GM23338 (cell line): Measurements from ENCODE around the gene ABCF1. TPM values are rescaled to one million over a fixed set of nuclear protein-coding genes. Genes with fewer than 3 reads are reported as not detected.

Experiments
- ATAC-seq: fragments of 200-7000 bp; cut with Tn5 transposase; 3 replicates; pipeline ENCODE4 v1.9.1; 2020
- DNase-seq: peaks from one replicate; pipeline ENCODE4 v3.0.0-alpha.2; 2015; ENCODE audit warnings: low spot score
- H2AFZ ChIP-seq: fragments of 200-600 bp; sonication (generic); 2 replicates; pipeline ENCODE4 v1.8.0; 2016; ENCODE audit warnings: antibody characterized with exemption, mild to moderate bottlenecking, moderate library complexity
- H3F3A ChIP-seq: fragments of 200-600 bp; sonication (generic); replicated peaks from 2 replicates; pipeline ENCODE4 v1.8.0; 2017; ENCODE audit warnings: antibody characterized with exemption, mixed run types, low read depth
- H3K27ac ChIP-seq: fragments of 200-600 bp; sonication (generic); 2 replicates; pipeline ENCODE4 v1.6.1; 2016; ENCODE audit warnings: low read depth
- H3K27me3 ChIP-seq: fragments of 200-600 bp; sonication (generic); 2 replicates; pipeline ENCODE4 v1.8.0; 2016; ENCODE audit warnings: mild to moderate bottlenecking, mixed run types, moderate library complexity; ENCODE audit not compliant: insufficient read depth
- H3K36me3 ChIP-seq: fragments of 200-600 bp; sonication (generic); 2 replicates; pipeline ENCODE4 v1.8.0; 2016; ENCODE audit warnings: mild to moderate bottlenecking; ENCODE audit not compliant: insufficient read depth
- H3K4me1 ChIP-seq: fragments of 200-600 bp; sonication (generic); 2 replicates; pipeline ENCODE4 v1.8.0; 2016; ENCODE audit warnings: mild to moderate bottlenecking, moderate library complexity; ENCODE audit not compliant: insufficient read depth
- H3K4me2 ChIP-seq: fragments of 200-600 bp; sonication (generic); 2 replicates; pipeline ENCODE4 v1.7.1; 2017; ENCODE audit warnings: mixed run types
- H3K4me3 ChIP-seq: fragments of 200-600 bp; sonication (generic); 2 replicates; pipeline ENCODE4 v1.6.1; 2016; ENCODE audit warnings: mixed run types
- H3K79me2 ChIP-seq: fragments of 200-600 bp; sonication (generic); replicated peaks from 2 replicates; pipeline ENCODE4 v1.8.0; 2017; ENCODE audit warnings: mild to moderate bottlenecking; ENCODE audit not compliant: insufficient read depth
- H3K9me2 ChIP-seq: fragments of 200-600 bp; sonication (generic); 2 replicates; pipeline ENCODE4 v1.8.0; 2017; ENCODE audit not compliant: insufficient read depth
- H4K20me1 ChIP-seq: fragments of 200-600 bp; sonication (generic); replicated peaks from 2 replicates; pipeline ENCODE4 v1.8.0; 2017; ENCODE audit warnings: mild to moderate bottlenecking; ENCODE audit not compliant: insufficient read depth
- H3K27ac Mint-ChIP-seq: 2 replicates; pipeline ENCODE4 v1.8.0; 2020; ENCODE audit warnings: inconsistent platforms, mild to moderate bottlenecking, moderate library complexity, mixed read lengths
- H3K27me3 Mint-ChIP-seq: 3 replicates; pipeline ENCODE4 v1.8.0; 2022; ENCODE audit warnings: low read depth, mild to moderate bottlenecking, moderate library complexity, mixed read lengths, inconsistent platforms; ENCODE audit not compliant: insufficient read depth, poor library complexity
- H3K36me3 Mint-ChIP-seq: 3 replicates; pipeline ENCODE4 v1.8.0; 2021; ENCODE audit warnings: low read depth, mild to moderate bottlenecking, inconsistent platforms, moderate library complexity, mixed read lengths
- H3K4me1 Mint-ChIP-seq: 3 replicates; pipeline ENCODE4 v1.8.0; 2020; ENCODE audit warnings: mild to moderate bottlenecking, inconsistent platforms, mixed read lengths
- H3K4me3 Mint-ChIP-seq: 3 replicates; pipeline ENCODE4 v1.8.0; 2021; ENCODE audit warnings: moderate library complexity, mild to moderate bottlenecking, inconsistent platforms, mixed read lengths
- H3K9me3 Mint-ChIP-seq: 3 replicates; pipeline ENCODE4 v1.8.0; 2020; ENCODE audit warnings: moderate library complexity, mild to moderate bottlenecking, inconsistent platforms, mixed read lengths
- CREB1 ChIP-seq: fragments of 250-450 bp; sonication (Bioruptor Pico); IDR thresholded peaks from 2 replicates; pipeline ENCODE4 v1.5.0; 2020; ENCODE audit warnings: low read depth, mild to moderate bottlenecking, moderate library complexity
- CTCF ChIP-seq, 2 experiments: fragments of 200-600 bp in 1 of 2; sonication (generic) in 1 of 2; conservative IDR thresholded peaks; 2 replicates each; pipeline versions ENCODE4 v1.5.1 to v1.6.1; 2016 to 2017; ENCODE audit warnings: antibody characterized with exemption in 2 of 2, low read depth in 2 of 2, mild to moderate bottlenecking in 2 of 2, moderate library complexity in 1 of 2
- ETS1 ChIP-seq: IDR thresholded peaks from 2 replicates; pipeline ENCODE4 v1.6.1; 2016; ENCODE audit warnings: antibody characterized with exemption
- EZH2 ChIP-seq: fragments of 200-600 bp; sonication (generic); IDR thresholded peaks from one replicate; pipeline ENCODE4 v1.8.0; 2017; ENCODE audit warnings: antibody characterized with exemption, mild to moderate bottlenecking, low read depth; ENCODE audit not compliant: unreplicated experiment
- EZH2phosphoT487 ChIP-seq: fragments of 200-600 bp; sonication (generic); IDR thresholded peaks from one replicate; pipeline ENCODE4 v1.8.1; 2018; ENCODE audit warnings: antibody characterized with exemption; ENCODE audit not compliant: unreplicated experiment
- JUNB ChIP-seq: IDR thresholded peaks from one replicate; pipeline ENCODE4 v1.6.1; 2016; ENCODE audit warnings: antibody characterized with exemption; ENCODE audit not compliant: unreplicated experiment
- NANOG ChIP-seq: IDR thresholded peaks from 2 replicates; pipeline ENCODE4 v1.6.1; 2016; ENCODE audit warnings: antibody characterized with exemption, borderline replicate concordance
- POLR2AphosphoS5 ChIP-seq: IDR thresholded peaks from 2 replicates; pipeline ENCODE4 v1.6.1; 2016; ENCODE audit warnings: antibody characterized with exemption, low read depth
- REST ChIP-seq: IDR thresholded peaks from one replicate; pipeline ENCODE4 v1.6.1; 2018; ENCODE audit warnings: antibody characterized with exemption; ENCODE audit not compliant: unreplicated experiment
- STAT1 ChIP-seq: IDR thresholded peaks from one replicate; pipeline ENCODE4 v1.6.1; 2016; ENCODE audit warnings: antibody characterized with exemption; ENCODE audit not compliant: unreplicated experiment
- ZNF114 ChIP-seq: fragments of 250-450 bp; sonication (Bioruptor Pico); IDR thresholded peaks from 2 replicates; pipeline ENCODE4 v1.5.0; 2020; ENCODE audit warnings: mild to moderate bottlenecking, moderate library complexity
- ZNF331 ChIP-seq: fragments of 250-450 bp; sonication (Bioruptor Pico); IDR thresholded peaks from 2 replicates; pipeline ENCODE4 v1.5.0; 2020; ENCODE audit warnings: low read depth, mild to moderate bottlenecking, moderate library complexity
- ZNF462 ChIP-seq: fragments of 250-450 bp; sonication (Bioruptor Pico); IDR thresholded peaks from 2 replicates; pipeline ENCODE4 v1.5.0; 2020; ENCODE audit warnings: mild to moderate bottlenecking, moderate library complexity
- polyA plus RNA-seq: library from polyadenylated mRNA; unstranded; fragments of >200 nt; fragmentation: Nextera tagmentation; extraction: Ambion mirVana; gene quantifications from 2 replicates; pipeline ENCODE4 v1.2.1, GENCODE V29; 2016
- total RNA-seq: library from RNA; depleted of rRNA; stranded (reverse); fragments of >200 nt; shearing (Covaris generic); gene quantifications from 2 replicates; pipeline ENCODE4 v1.2.3, GENCODE V29; 2014

The ABCF1 gene
- total and polyA plus RNA-seq, 2 experiments from 2014 or later: 92.6 to 244 TPM

GRCh38 chr6:30616811-30617564 is 45.7 kb downstream of the ABCF1 start, which contains the start of gene PPP1R10:
TSS of gene PPP1R10 (minus strand) at chr6:30617243. CDS start at chr6:30609944, 7,299 bp downstream.
- peaks cover 51% of the 10 kb centered on the region for H3K79me2 ChIP-seq
- H3K9me3 Mint-ChIP-seq: peaks cover 18% of the 10 kb centered on the region; the same call in 2 of the 3 replicates
- H3K9me2 ChIP-seq: no peaks in the 10 kb centered on the region
- peaks cover 5% of the 10 kb centered on the region; the same call in 1 of the 2 replicates for H4K20me1 ChIP-seq
- peaks cover 19% of the 10 kb centered on the region for H3K4me1 ChIP-seq
- peaks cover 34% of the 10 kb centered on the region for H3K27me3 Mint-ChIP-seq
- no peak within 1 kb of the TSS for H2AFZ ChIP-seq
- H3K36me3 ChIP-seq: peaks cover 28% of the 10 kb centered on the region; the same call in 1 of the 2 replicates
- peak within 1 kb of the TSS; percentile 68 for H3K4me3 ChIP-seq
- DNase-seq: peak; percentile 100
- peaks cover 72% of the 10 kb centered on the region for H3K36me3 Mint-ChIP-seq
- H3K27ac Mint-ChIP-seq: peak within 1 kb of the TSS; percentile 100
- H3K4me3 Mint-ChIP-seq: peak within 1 kb of the TSS; percentile 96
- H3K4me1 Mint-ChIP-seq: peaks cover 27% of the 10 kb centered on the region
- H3K27ac ChIP-seq: peak within 1 kb of the TSS; percentile 98
- H3K4me2 ChIP-seq: peak within 1 kb of the TSS; percentile 89
- TF ChIP-seq ZNF114 (CRISPR knock-in tag) (no peak), EZH2phosphoT487 (no peak), CTCF (conservative IDR thresholded peaks at IDR 0.05; ENCODE audit: low read depth in 2 of 2) (no peak), CREB1 (CRISPR knock-in tag) (peak; percentile 77), POLR2AphosphoS5 (peak; percentile 98), EZH2 (no peak), STAT1 (no peak), REST (no peak), ZNF462 (CRISPR knock-in tag) (no peak), ETS1 (peak; percentile 80), NANOG (no peak), ZNF331 (CRISPR knock-in tag) (no peak), JUNB (no peak)
- H3F3A ChIP-seq: peaks cover 7% of the 10 kb centered on the region; the same call in 1 of the 2 replicates
- no peaks in the 10 kb centered on the region for H3K27me3 ChIP-seq
- peak; percentile 74 for ATAC-seq
